Erythroblast (primary cell): Measurements from ENCODE around the gene CDC16.
"Not testable (repeated sequence)": the region's sequence is repeated elsewhere in the genome, so short reads cannot be mapped to it uniquely, and the experiment has no call there.

Experiments
- DNase-seq, 2 experiments: peaks; one replicate each; lab custom pipeline; 2025; lab: John Stamatoyannopoulos, UW
- GATA1 ChIP-seq: IDR thresholded peaks from 2 replicates; pipeline ENCODE4 v1.6.1; 2011; ENCODE audit warnings: low read depth, mild to moderate bottlenecking, control low read depth, low read length, moderate library complexity
- POLR2A ChIP-seq: IDR thresholded peaks from 2 replicates; pipeline ENCODE4 v1.6.1; 2011; ENCODE audit warnings: mild to moderate bottlenecking, low read length

Gene CDC16

DNA sequence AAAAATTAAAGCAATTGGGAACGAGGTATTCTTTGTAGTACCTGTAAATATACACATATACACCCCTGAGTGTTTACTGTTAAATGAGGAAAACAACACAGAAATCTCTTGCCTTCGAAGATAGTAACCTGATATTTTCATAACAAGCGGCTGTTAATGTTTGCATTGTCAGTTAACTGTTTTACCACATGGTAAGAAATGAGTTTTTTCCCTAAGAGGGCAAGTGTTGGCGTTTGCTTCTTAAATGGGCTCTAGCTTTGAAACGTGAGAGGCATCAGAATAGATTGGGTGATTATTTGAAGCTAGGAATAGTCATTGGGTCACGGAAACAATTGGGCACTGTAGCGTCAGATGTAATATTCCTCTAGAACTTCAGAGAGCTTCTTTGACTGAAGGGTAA is 24.7 kb downstream of the CDC16 start:
- no peak for DNase-seq
- TF ChIP-seq GATA1 = no peak
- no peak for TF ChIP-seq POLR2A

DNA sequence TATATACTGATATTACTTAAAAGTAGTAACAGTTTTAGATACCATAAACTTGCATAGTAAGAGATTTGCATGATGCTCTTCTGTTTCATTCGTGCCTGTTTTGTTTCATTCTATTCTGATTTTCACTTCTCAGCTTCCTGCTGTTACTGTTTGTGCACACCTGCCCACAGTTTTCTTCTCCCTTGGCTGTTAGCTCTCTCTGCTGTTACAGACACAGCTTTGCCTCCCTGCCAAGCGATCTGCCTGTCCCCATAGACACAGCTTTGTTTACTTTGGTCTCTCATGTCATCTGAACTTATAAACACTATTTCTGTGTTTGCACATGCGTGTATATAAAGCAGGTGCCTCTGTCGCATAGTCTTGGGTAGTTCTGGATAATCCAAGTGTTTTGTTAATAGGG is 25.3 kb downstream of the CDC16 start:
- TF ChIP-seq POLR2A (no peak), GATA1 (no peak)
- DNase-seq = no peak

DNA sequence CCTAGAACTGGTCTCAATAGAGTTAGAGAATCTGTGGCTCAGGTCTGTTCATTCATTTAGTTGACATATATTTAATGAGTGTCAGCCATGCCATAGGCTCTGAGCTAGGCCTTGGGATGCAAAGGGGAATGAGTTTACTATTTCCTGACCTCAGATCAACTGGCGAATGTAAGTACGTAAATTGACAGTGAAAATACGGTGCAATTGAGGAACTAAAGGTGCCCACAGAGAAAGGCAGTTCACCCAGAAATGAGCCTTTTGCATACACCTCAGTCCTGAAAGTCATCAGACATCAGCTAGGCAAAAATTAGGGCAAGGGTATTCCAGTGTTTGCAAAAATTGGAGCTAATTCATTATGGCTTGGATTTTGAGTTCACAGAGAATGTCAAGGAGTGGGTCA is 26.1 kb downstream of the CDC16 start:
- DNase-seq = no peak
- TF ChIP-seq GATA1 (no peak), POLR2A (no peak)

DNA sequence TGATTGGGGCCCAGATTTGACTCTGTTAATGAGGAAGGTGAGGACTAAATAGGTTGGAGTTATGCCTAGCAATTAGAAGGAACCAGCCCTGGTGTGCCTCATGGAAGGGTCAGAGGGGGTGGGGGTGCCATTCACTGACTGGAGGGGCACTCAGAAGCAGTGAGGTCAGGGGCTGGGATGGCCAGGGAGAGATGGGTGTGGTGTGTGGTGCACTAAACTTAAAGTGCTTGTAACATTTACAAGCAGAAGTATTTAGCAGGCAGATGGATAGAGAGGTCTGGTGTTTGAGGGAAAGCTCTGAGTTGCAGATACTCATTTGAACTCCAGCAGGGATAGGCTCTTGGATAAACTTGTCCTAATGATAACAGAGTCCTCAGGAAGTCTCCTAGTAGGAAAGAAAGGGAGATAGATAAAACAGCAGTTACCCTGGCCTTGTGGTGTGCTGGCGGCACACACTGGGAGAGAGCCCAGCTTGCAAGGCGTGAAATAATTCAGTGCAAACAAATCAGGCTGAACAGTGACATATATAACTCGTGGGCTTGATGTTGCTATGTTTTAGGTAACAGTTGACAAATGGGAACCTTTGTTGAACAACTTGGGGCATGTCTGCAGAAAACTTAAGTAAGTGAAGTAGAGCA is 26.8 kb downstream of the CDC16 start:
- DNase-seq = no peak
- no peak for TF ChIP-seq POLR2A
- no peak for TF ChIP-seq GATA1

DNA sequence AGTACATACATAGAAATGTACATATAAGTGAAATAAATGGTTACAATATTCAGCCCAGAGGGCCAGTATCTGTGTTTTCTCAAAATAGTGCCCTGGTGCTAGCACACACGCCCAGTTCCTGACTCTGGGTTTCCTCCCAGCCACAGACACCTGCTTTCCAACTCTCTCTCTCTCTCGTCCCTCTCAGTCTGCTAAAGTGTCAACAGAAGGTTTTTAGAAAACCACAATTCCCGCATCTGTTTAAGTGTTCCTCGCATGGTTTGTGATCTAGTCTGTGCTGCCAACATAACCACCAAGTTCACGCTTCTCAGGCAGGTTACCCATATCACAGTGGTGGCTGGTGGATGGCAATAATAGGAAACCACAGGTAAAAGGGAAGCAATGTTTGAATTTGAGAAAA is 28.9 kb downstream of the CDC16 start:
- TF ChIP-seq GATA1 = no peak
- no peak for TF ChIP-seq POLR2A
- DNase-seq = no peak

DNA sequence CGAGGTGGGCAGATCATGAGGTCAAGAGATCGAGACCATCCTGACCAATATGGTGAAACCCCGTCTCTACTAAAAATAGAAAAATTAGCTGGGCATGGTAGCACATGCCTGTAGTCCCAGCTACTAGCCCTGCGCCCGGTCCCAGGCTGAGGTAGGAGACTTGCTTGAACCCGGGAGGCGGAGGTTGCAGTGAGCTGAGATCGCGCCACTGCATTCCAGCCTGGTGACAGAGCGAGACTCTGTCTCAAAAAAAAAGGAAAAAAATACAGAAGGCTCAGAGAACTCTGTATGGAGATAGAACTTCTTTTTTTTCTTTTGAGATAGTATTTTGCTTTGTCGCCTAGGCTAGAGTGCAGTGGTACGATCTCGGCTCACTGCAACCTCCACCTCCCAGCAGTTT is 29.6 kb downstream of the CDC16 start:
- DNase-seq = not testable (repeated sequence)

DNA sequence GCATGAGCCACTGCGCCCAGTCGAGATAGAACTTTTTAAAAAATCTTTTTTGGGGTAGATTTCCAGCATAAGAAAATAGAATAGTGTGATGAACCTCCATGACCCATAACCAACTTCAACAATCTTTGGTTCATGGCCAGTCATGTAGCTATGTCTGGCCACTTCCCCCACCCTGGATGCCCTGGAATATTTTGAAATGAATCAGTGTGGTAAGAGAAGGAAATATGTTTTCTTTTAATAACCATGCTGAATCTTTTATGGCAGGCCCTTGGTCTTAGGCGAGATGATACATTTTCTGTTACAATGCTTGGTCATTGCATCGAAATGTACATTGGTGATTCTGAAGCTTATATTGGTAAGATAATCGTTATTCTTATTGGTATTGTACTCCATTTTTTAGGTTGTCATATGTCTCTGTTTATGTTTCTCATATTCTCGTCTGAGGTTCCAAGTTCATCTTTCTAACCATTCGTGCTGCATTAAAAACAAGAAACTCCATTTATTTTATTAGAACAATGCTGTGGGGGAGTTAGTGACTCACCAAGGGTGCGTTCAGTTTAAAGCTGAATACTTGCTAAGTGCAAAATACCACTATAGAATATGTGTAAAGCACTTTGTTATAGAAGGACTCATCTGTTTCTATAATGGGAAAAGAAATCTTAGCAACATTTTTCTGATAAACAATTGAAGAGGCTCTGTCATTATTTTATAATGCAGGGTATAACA is 30.4 kb downstream of the CDC16 start:
- TF ChIP-seq POLR2A (no peak), GATA1 (no peak)
- no peak for DNase-seq

DNA sequence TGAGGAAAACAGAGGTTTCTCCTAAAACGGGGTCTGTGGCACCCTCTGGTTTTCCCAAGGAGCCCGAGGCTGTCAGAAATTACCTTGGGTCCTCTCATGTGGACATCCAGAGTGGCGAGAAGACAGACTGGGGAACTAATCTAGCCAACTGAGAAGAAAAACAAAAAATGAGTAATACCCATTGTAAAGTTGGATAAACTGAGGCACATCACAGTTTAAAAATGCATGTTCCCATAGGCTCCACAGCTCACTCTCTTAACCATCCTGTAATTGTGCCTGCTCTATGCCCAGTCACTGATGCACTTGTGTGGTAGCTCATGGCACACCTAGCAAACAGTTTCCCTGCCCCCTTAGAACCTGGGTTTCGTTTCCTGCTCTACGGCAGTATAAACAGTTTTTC is 31.5 kb downstream of the CDC16 start:
- TF ChIP-seq GATA1 (no peak), POLR2A (no peak)
- DNase-seq = no peak

DNA sequence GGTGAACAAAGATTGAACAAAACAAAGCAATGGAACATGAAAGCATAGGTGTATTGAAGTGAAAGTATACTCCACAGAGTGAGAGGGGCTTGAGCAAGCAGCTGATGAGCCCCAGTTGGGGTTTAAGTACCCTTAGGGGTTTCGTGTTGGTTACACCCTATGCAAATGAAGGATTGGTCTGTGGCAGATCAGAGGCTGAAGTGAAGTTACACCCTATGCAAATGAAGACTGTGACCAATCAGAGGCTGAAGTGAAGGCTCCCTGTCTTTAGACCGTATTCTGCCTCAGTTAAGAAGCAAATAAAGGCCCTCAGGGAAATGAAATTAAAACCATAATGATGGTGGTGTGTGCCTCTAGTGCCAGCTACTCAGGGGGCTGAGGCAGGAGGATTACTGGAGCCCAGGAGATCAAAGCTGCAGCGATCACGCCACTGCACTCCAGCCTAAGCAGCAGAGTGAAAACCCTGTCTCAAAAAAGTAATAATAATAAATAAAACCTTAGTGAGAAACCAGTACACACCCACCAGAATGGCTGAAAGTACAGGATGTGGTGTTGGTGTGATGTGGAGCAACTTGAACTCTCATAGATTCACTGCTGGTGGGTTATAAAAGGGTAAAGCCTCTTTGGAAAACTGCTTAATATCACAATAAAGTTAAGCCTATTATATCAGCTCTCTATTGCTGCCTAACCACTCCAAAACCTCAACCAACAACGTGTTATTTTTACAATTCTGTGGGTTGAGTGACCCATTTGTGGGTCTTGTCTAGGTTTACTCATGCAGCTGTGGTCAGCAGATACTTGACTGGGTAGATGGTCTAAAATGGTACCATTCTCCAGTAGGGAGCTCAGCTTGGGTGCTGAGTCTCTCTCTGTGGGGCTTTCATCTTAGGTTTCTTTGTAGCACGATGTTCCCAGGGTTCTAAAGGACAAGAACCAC is 33.9 kb downstream of the CDC16 start:
- DNase-seq = no peak
- no peak for TF ChIP-seq GATA1

DNA sequence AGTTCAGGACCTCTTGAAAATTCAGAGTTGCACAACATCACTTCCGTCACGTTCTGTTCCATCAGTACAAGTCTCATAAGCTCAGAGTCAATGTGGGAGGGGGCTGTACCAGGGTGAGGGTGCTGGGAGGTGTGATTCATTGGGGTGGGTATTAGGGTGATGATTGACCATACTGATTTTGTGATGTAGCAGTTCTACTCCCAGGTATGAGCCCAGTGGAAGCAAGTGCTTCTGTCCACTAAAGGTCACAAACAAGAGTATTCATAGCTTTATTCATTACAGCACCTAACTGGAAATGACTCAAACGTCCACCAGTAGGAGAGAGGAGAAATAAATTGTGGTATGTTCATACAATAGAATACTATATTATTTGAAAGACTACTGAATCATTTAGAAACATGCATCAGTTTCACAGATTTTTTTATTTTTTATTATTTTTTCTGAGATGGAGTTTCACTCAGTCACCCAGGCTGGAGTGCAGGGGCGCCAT is 34.6 kb downstream of the CDC16 start:
- no peak for DNase-seq
- TF ChIP-seq GATA1 (no peak), POLR2A (no peak)

DNA sequence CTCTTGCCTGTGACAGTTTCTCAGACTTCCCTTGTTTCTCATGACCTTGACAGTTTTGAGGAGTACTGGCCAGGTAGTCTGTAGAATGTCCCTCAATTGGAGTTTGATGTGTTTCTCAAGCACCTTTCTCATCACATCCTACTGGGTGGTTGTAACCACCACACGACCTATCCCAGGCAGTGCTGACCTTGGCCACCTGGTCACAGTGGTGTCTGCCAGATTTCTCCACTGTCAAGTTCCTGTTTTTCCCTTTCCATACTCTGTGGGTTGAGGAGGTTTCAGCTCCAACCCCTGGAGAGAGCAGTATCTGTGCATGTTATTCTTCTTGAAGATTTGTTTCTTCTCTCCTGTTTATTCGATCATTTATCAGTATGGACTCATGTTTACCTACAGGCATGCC is 38.3 kb downstream of the CDC16 start:
- no peak for DNase-seq
- TF ChIP-seq GATA1 (no peak), POLR2A (no peak)

DNA sequence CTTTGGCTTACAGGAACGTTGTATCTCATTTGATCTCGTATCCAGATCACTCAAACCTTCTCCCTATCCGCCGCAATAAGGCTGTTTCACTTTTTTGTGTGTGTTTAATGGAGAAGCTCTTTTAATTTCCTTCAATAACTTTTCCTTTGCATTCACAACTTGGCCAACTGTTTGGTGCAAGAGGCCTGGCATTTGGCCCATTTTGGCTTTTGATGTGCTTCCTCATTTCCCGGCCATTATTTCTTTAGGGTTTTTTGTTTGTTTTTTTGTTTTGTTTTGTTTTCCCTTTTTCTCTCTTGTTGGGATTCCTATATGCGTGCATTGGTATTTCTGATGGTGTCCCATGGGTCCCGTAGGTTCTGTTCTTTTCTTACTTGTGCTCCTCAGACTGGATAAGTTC is 40.6 kb downstream of the CDC16 start:
- TF ChIP-seq GATA1 (no peak), POLR2A (no peak)
- DNase-seq = no peak

DNA sequence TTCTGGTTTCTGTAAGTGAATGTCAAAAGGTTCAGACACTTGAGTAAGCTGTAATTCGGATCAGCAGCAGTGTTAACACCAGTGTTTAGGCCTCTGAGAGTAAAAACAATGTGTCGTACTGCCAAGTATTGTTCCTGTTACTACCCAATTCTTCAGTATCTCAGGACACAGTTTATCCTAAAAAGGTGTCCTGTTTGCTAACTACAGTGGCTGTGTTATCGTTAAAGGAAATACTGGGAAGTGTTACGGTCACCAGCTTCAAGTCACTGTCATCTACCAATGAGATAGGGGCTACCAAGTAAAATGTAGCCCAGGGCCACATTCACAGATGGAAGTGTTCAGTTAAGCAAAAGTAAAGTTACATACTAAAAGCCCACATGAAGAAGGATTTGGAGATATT is 44.4 kb downstream of the CDC16 start:
- TF ChIP-seq GATA1 (no peak), POLR2A (no peak)
- peak; percentile 11 to 15 for DNase-seq

DNA sequence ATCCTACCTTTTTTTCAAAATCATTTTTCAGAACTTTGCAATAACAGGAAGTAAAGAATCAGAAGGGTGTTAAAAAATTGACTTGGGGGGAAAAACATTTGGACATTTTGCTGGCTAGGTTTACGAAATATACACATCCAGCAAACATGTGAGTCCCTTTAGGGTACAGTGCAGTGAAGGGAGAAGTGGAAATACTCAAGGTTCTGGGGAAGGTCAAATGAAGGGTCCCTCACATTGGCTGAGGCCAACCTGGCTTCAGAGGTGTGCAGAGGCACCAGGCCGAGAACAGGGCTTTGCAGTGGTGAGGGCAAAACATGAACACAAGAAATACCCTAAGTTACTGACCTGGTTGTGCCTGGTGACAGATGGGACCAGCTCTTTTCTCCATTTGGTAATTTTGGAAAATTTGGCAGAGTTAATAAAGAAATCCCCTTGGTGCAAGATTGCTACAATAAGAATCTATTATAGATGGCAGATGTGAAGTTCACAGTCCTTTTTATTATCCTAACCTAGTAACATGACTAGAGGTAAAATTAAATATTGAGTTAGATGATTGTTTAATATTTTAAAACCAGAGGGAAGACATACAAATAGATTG is 45.2 kb downstream of the CDC16 start:
- DNase-seq = no peak
- TF ChIP-seq GATA1 (no peak), POLR2A (no peak)
